ENCODE data around the gene VTI1A. TPM values are rescaled to one million over a fixed set of nuclear protein-coding genes. Genes with fewer than 3 reads are reported as not detected.

Gene VTI1A
- total and polyA plus RNA-seq, 9 of the 15 experiments (the other 6 are each of a cell fraction or from before 2014, with no cell fraction given): 9.3 to 21.4 (median 16.0) TPM

GRCh38 chr10:112409755-112410154 lies 37.3 kb upstream of the VTI1A start:
- H3K36me3 ChIP-seq (ENCODE audit: control insufficient read depth, insufficient read depth, low read length): no peaks in the 10 kb centered on the region
- no peaks in the 10 kb centered on the region for H3K79me2 ChIP-seq (ENCODE audit: control insufficient read depth, insufficient read depth, low read length)
- H4K20me1 ChIP-seq (replicated peaks; ENCODE audit: control insufficient read depth, insufficient read depth, low read length): no peaks in the 10 kb centered on the region
- POLR2A ChIA-PET: no interaction called here
- intact Hi-C loops (cut with micrococcal nuclease): no loop called here
- WGBS (ENCODE audit: insufficient coverage, low coverage, missing lambda C conversion rate): 2% methylated on average over 4 of the region's 4 CpGs
- H3K4me1 ChIP-seq (replicated peaks in 1 of 2; ENCODE audit: control insufficient read depth in 2 of 2, insufficient read depth in 2 of 2, low read length in 2 of 2): peaks cover 0 to 5% of the 10 kb centered on the region in 2 experiments; a peak in 3 of 5 replicates
- no peak overlapping the region for H3K4me3 ChIP-seq
- no peak overlapping the region for H3K4me2 ChIP-seq (ENCODE audit: insufficient read depth, low read length)
- H3K9ac ChIP-seq (ENCODE audit: insufficient read depth in 1 of 2, low read depth in 2 of 2, low read length in 2 of 2): no peak overlapping the region
- no peaks in the 10 kb centered on the region for H3K9me3 ChIP-seq (replicated peaks; ENCODE audit: control insufficient read depth, insufficient read depth, low read depth, low read length)
- BruUV-seq (replicated peaks): no TSS peak
- FAIRE-seq (no peak), DNase-seq (ENCODE audit: extremely low read depth in 1 of 4, low spot score in 3 of 4) (no peak), ATAC-seq (no peak)
- no peak overlapping the region for H3K27ac ChIP-seq (ENCODE audit: extremely low read depth, low read depth, low read length)
- no peaks in the 10 kb centered on the region; a peak in 1 of 5 replicates for H3K27me3 ChIP-seq (ENCODE audit: control insufficient read depth in 2 of 2, insufficient read depth in 2 of 2, low read length in 2 of 2)
- H3K9me1 ChIP-seq (ENCODE audit: control insufficient read depth, insufficient read depth, low read length): no peaks in the 10 kb centered on the region
- CTCF ChIA-PET (ENCODE audit: low intra/inter-chr PET ratio): no interaction called here
- in situ Hi-C loops (cut with MboI): no loop called here
- no peak overlapping the region for H2AFZ ChIP-seq (ENCODE audit: low read depth, low read length)
- TF ChIP-seq NRF1 (conservative IDR thresholded peaks at IDR 0.05 in 1 of 2, IDR thresholded peaks at IDR 0.05 in 1 of 2) (no peak), ZBTB26 (CRISPR knock-in tag; IDR thresholded peaks at IDR 0.05) (no peak), SLC30A9 (CRISPR knock-in tag; IDR thresholded peaks at IDR 0.05) (no peak), DPF2 (IDR thresholded peaks at IDR 0.05) (no peak), MCM7 (IDR thresholded peaks at IDR 0.05) (no peak), PYGO2 (tag; IDR thresholded peaks at IDR 0.05) (no peak), NR3C1 (CRISPR knock-in tag; IDR thresholded peaks at IDR 0.05) (no peak)

Measured in K562 (cell line).